RWPE2 (cell line): ENCODE measurements around the gene TRIM52.
A peak's percentile ranks its signal among the peaks of the same experiment; 100 is the strongest.

ENCODE experiments used
- ATAC-seq: fragments of 200-7000 bp; cut with Tn5 transposase; 3 replicates; pipeline ENCODE4 v1.9.1; 2021; ENCODE audit warnings: low read depth
- DNase-seq: peaks from one replicate; pipeline ENCODE4 v3.0.0-alpha.2; 2020; ENCODE audit warnings: low spot score
- H3K27ac ChIP-seq: fragments of 450-650 bp; 2 replicates; pipeline ENCODE4 v1.5.1; 2017; ENCODE audit warnings: mild to moderate bottlenecking; ENCODE audit not compliant: poor library complexity, severe bottlenecking
- H3K27me3 ChIP-seq: fragments of 250-450 bp; sonication (Bioruptor Pico); 2 replicates; pipeline ENCODE4 v1.5.1; 2021; ENCODE audit warnings: mild to moderate bottlenecking, moderate library complexity; ENCODE audit not compliant: insufficient read depth, poor library complexity, severe bottlenecking
- H3K36me3 ChIP-seq: fragments of 250-450 bp; sonication (Bioruptor Pico); 2 replicates; pipeline ENCODE4 v1.5.1; 2020; ENCODE audit warnings: low read depth, mild to moderate bottlenecking, moderate library complexity
- H3K4me1 ChIP-seq: fragments of 250-450 bp; sonication (Bioruptor Pico); 2 replicates; pipeline ENCODE4 v1.5.1; 2021; ENCODE audit warnings: mild to moderate bottlenecking, moderate library complexity; ENCODE audit not compliant: insufficient read depth, poor library complexity, severe bottlenecking
- H3K4me3 ChIP-seq: fragments of 250-450 bp; sonication (Bioruptor Pico); 2 replicates; pipeline ENCODE4 v1.5.1; 2021; ENCODE audit warnings: mild to moderate bottlenecking, moderate library complexity; ENCODE audit not compliant: severe bottlenecking
- H3K9me3 ChIP-seq: fragments of 250-450 bp; sonication (Bioruptor Pico); 2 replicates; pipeline ENCODE4 v1.5.1; 2021; ENCODE audit warnings: mild to moderate bottlenecking, moderate library complexity; ENCODE audit not compliant: severe bottlenecking
- CTCF ChIP-seq: fragments of 450-650 bp; IDR thresholded peaks from one replicate; pipeline ENCODE4 v1.5.1; 2017; ENCODE audit warnings: mild to moderate bottlenecking, moderate library complexity; ENCODE audit not compliant: poor library complexity, severe bottlenecking

TRIM52 gene

GRCh38 chr5:181263633-181264032 lies 2.7 kb upstream of the TRIM52 start:
- no peak overlapping the region for H3K27ac ChIP-seq
- H3K27me3 ChIP-seq: no peaks in the 10 kb centered on the region
- ATAC-seq (no peak), DNase-seq (no peak)
- H3K4me3 ChIP-seq: no peak overlapping the region
- TF ChIP-seq CTCF: no peak
- H3K9me3 ChIP-seq: no peaks in the 10 kb centered on the region
- peaks cover 3% of the 10 kb centered on the region for H3K4me1 ChIP-seq
- peaks cover 8% of the 10 kb centered on the region for H3K36me3 ChIP-seq

- no peaks in the 10 kb centered on the region for H3K9me3 ChIP-seq
- H3K27me3 ChIP-seq: no peaks in the 10 kb centered on the region
- peak; percentile 75 for DNase-seq
- peak overlapping the region; percentile 72 for H3K27ac ChIP-seq
- H3K4me3 ChIP-seq: peak overlapping the region; percentile 81
- TF ChIP-seq CTCF: no peak
- peaks cover 24% of the 10 kb centered on the region for H3K36me3 ChIP-seq
- ATAC-seq: peak; percentile 54
- H3K4me1 ChIP-seq: peaks cover 9% of the 10 kb centered on the region
Observed at GRCh38 chr5:181261320-181262049, 542 bp upstream of the TRIM52 start.

- DNase-seq (peak; percentile 21), ATAC-seq (peak; percentile 1; the same call in 1 of the 3 replicates)
- H3K9me3 ChIP-seq: no peaks in the 10 kb centered on the region
- H3K27me3 ChIP-seq: no peaks in the 10 kb centered on the region
- H3K36me3 ChIP-seq: peaks cover 37% of the 10 kb centered on the region
- H3K4me3 ChIP-seq: peak overlapping the region; percentile 81
- no peak for TF ChIP-seq CTCF
- peaks cover 14% of the 10 kb centered on the region for H3K4me1 ChIP-seq
- peak overlapping the region; percentile 72 for H3K27ac ChIP-seq
Observed at GRCh38 chr5:181259974-181260719, 796 bp downstream of the TRIM52 start.

- TF ChIP-seq CTCF: no peak
- peaks cover 14% of the 10 kb centered on the region for H3K4me1 ChIP-seq
- no peaks in the 10 kb centered on the region for H3K9me3 ChIP-seq
- no peaks in the 10 kb centered on the region for H3K27me3 ChIP-seq
- H3K4me3 ChIP-seq: peak overlapping the region; percentile 81
- no peak overlapping the region for H3K27ac ChIP-seq
- ATAC-seq (no peak), DNase-seq (no peak)
- peaks cover 46% of the 10 kb centered on the region for H3K36me3 ChIP-seq
Observed at GRCh38 chr5:181259283-181259682, 1.7 kb downstream of the TRIM52 start.

GRCh38 chr5:181258576-181258975 lies 2.4 kb downstream of the TRIM52 start:
- DNase-seq (no peak), ATAC-seq (no peak)
- Histone ChIP-seq H3K36me3 (peaks cover 49% of the 10 kb centered on the region), H3K9me3 (no peaks in the 10 kb centered on the region), H3K4me3 (peak overlapping the region; percentile 81), H3K27me3 (no peaks in the 10 kb centered on the region), H3K4me1 (peaks cover 18% of the 10 kb centered on the region), H3K27ac (no peak overlapping the region)
- TF ChIP-seq CTCF: no peak
